AG04450 (cell line): ENCODE results near the gene MAP7D1. TPM values are rescaled to one million over a fixed set of nuclear protein-coding genes. Genes with fewer than 3 reads are reported as not detected.

ENCODE experiments used
- CTCF ChIA-PET: fragments of 300-600, 350-600 bp; formaldehyde crosslinking; extraction: SDS; loops from one replicate; lab custom pipeline; 2022; ENCODE audit warnings: antibody characterized with exemption, inconsistent platforms; lab: Charles Lee
- POLR2A ChIA-PET: fragments of 350-600 bp; formaldehyde crosslinking; extraction: SDS; loops from one replicate; lab custom pipeline; 2021; ENCODE audit warnings: antibody characterized with exemption, inconsistent platforms; lab: Yijun Ruan, JAX
- DNase-seq: peaks from one replicate; pipeline ENCODE4 v3.0.0-alpha.2; 2011; ENCODE audit warnings: low read depth, low spot score
- H3K27ac ChIP-seq: one replicate; pipeline ENCODE4 v1.5.1; 2012; ENCODE audit warnings: low read depth, low read length, control low read depth
- H3K27me3 ChIP-seq: one replicate; pipeline ENCODE4 v1.6.0; 2012; ENCODE audit warnings: low read length; ENCODE audit not compliant: control insufficient read depth, insufficient read depth
- H3K4me3 ChIP-seq: 2 replicates; pipeline ENCODE4 v1.5.1; 2011; ENCODE audit warnings: mild to moderate bottlenecking, low read depth, low read length, control low read depth
- H3K9me3 ChIP-seq: 2 replicates; pipeline ENCODE4 v1.5.1; 2012; ENCODE audit warnings: low read length; ENCODE audit not compliant: control insufficient read depth, insufficient read depth
- CTCF ChIP-seq: IDR thresholded peaks from 2 replicates; pipeline ENCODE4 v1.5.1; 2011; ENCODE audit warnings: low read depth, low read length, control low read depth, inconsistent platforms
- polyA plus RNA-seq: library from polyadenylated mRNA; depleted of rRNA; stranded (reverse); fragments of >200 nt; gene quantifications from 2 replicates; pipeline ENCODE4 v1.2.3, GENCODE V29; 2011

The MAP7D1 gene
- polyA plus RNA-seq, 1 experiment = 23.4 TPM

GRCh38 chr1:36166938-36167905 lies 11.3 kb downstream of the MAP7D1 start:
- ChIA-PET POLR2A (interaction anchor here (0.5 to 1.1 kb wide), 2 partner anchors 10 to 17 kb away, joined by 3 to 4 read pairs; no protein-coding TSS in a partner anchor), CTCF (interaction anchor here (0.6 to 0.9 kb wide), 2 partner anchors 17 to 21 kb away, joined by 3 to 4 read pairs; no protein-coding TSS in a partner anchor)
- peak overlapping the region; percentile 70 for H3K27ac ChIP-seq
- H3K4me3 ChIP-seq = no peak overlapping the region
- H3K9me3 ChIP-seq = no peaks in the 10 kb centered on the region
- TF ChIP-seq CTCF = no peak
- no peaks in the 10 kb centered on the region for H3K27me3 ChIP-seq
- DNase-seq = no peak

DNA sequence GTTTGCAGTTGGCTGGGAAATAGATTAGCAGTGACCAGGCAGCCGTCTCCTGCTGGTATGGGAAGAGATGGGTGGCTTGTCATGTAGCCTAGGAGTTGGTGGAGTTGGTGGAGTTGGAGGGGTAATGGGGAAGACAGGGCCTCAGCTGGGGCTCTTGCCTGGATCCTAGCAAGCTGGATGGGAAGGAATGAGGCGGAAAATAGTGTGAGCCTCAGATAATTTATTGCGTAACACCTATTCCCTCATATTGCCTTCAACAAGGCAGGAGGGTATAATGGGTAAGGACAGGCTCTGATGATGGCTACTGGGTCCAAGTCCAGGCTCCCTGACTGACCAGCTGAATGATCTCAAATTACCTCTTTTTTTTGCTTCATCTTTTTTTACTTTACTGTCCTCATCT lies 12.6 kb downstream of the MAP7D1 start:
- H3K27me3 ChIP-seq = no peaks in the 10 kb centered on the region
- ChIA-PET POLR2A (interaction anchor here (0.8 kb wide), 1 partner anchor 13 kb away, joined by 6 read pairs; the partner anchor contains the start of gene MAP7D1), CTCF (interaction anchor here (2.1 to 4.3 kb wide), 2 partner anchors 20 to 118 kb away, joined by 6 to 21 read pairs; no protein-coding TSS in a partner anchor)
- H3K9me3 ChIP-seq = no peaks in the 10 kb centered on the region
- DNase-seq = no peak
- TF ChIP-seq CTCF = no peak
- no peak overlapping the region for H3K4me3 ChIP-seq
- no peak overlapping the region for H3K27ac ChIP-seq

- Histone ChIP-seq H3K9me3 (no peaks in the 10 kb centered on the region), H3K27me3 (no peaks in the 10 kb centered on the region), H3K27ac (peak overlapping the region; percentile 21), H3K4me3 (no peak overlapping the region)
- CTCF ChIA-PET = interaction anchor here (1.0 to 4.3 kb wide), 4 partner anchors 10 to 115 kb away, joined by 4 to 21 read pairs (median 8); no protein-coding TSS in a partner anchor
- TF ChIP-seq CTCF = no peak
- no peak for DNase-seq
- POLR2A ChIA-PET = interaction anchor here (1.4 kb wide), 1 partner anchor 14 kb away, joined by 4 read pairs; no protein-coding TSS in a partner anchor
These were observed 14.9 kb downstream of the MAP7D1 start for GRCh38 chr1:36170643-36171412.

- ChIA-PET POLR2A (no interaction called here), CTCF (interaction anchor here (1.0 to 4.3 kb wide), 2 partner anchors 11 to 16 kb away, joined by 4 to 21 read pairs; no protein-coding TSS in a partner anchor)
- DNase-seq = no peak
- Histone ChIP-seq H3K27me3 (no peaks in the 10 kb centered on the region), H3K9me3 (no peaks in the 10 kb centered on the region), H3K27ac (no peak overlapping the region), H3K4me3 (no peak overlapping the region)
- TF ChIP-seq CTCF = no peak
These were observed 16.2 kb downstream of the MAP7D1 start for GRCh38 chr1:36172017-36172747.
